Fibroblast of skin of right quadriceps (primary cell): Measurements from ENCODE around the gene PCDHB16.
"Not testable (repeated sequence)": the region's sequence is repeated elsewhere in the genome, so short reads cannot be mapped to it uniquely, and the experiment has no call there.

Experiments
- DNase-seq: peaks from one replicate; pipeline ENCODE4 v3.0.0-alpha.2; 2013

The PCDHB16 gene

DNA sequence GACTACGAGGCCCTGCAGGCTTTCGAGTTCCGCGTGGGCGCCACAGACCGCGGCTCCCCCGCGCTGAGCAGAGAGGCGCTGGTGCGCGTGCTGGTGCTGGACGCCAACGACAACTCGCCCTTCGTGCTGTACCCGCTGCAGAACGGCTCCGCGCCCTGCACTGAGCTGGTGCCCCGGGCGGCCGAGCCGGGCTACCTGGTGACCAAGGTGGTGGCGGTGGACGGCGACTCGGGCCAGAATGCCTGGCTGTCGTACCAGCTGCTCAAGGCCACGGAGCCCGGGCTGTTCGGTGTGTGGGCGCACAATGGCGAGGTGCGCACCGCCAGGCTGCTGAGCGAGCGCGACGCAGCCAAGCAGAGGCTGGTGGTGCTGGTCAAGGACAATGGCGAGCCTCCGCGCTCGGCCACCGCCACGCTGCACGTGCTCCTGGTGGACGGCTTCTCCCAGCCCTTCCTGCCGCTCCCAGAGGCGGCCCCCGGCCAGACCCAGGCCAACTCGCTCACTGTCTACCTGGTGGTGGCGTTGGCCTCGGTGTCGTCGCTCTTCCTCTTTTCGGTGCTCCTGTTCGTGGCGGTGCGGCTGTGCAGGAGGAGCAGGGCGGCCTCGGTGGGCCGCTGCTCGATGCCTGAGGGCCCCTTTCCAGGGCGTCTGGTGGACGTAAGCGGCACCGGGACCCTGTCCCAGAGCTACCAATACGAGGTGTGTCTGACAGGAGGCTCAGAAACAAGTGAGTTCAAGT lies 2.1 kb downstream of the PCDHB16 start:
- DNase-seq = not testable (repeated sequence)

GRCh38 chr5:141186897-141187512 lies 4.8 kb downstream of the PCDHB16 start, which contains the start of gene PCDHB9:
PCDHB9 (plus strand) TSS chr5:141187161; CDS start chr5:141187319, 158 bp downstream.
- DNase-seq = no peak

DNA sequence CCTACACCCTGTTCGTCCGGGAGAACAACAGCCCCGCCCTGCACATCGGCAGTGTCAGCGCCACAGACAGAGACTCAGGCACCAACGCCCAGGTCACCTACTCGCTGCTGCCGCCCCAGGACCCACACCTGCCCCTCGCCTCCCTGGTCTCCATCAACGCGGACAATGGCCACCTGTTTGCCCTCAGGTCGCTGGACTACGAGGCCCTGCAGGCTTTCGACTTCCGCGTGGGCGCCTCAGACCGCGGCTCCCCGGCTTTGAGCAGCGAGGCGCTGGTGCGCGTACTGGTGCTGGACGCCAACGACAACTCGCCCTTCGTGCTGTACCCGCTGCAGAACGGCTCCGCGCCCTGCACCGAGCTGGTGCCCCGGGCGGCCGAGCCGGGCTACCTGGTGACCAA lies 6.5 kb downstream of the PCDHB16 start:
- not testable (repeated sequence) for DNase-seq

DNA sequence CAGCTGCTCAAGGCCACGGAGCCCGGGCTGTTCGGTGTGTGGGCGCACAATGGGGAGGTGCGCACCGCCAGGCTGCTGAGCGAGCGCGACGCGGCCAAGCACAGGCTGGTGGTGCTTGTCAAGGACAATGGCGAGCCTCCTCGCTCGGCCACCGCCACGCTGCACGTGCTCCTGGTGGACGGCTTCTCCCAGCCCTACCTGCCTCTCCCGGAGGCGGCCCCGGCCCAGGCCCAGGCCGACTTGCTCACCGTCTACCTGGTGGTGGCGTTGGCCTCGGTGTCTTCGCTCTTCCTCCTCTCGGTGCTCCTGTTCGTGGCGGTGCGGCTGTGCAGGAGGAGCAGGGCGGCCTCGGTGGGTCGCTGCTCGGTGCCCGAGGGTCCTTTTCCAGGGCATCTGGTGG lies 6.9 kb downstream of the PCDHB16 start:
- not testable (repeated sequence) for DNase-seq

GRCh38 chr5:141192110-141192725 lies 10.0 kb downstream of the PCDHB16 start, which contains the start of gene PCDHB10:
PCDHB10 (plus strand) TSS chr5:141192353; CDS start chr5:141192553, 200 bp downstream.
- DNase-seq = no peak

- not testable (repeated sequence) for DNase-seq
Observed at GRCh38 chr5:141194332-141194731, 12.1 kb downstream of the PCDHB16 start.

GRCh38 chr5:141196363-141196762 lies 14.2 kb downstream of the PCDHB16 start:
- DNase-seq = no peak

GRCh38 chr5:141199359-141200235 lies 17.4 kb downstream of the PCDHB16 start, which contains the start of gene PCDHB11:
PCDHB11 (plus strand) TSS chr5:141199627; CDS start chr5:141199775, 148 bp downstream.
- no peak for DNase-seq

DNA sequence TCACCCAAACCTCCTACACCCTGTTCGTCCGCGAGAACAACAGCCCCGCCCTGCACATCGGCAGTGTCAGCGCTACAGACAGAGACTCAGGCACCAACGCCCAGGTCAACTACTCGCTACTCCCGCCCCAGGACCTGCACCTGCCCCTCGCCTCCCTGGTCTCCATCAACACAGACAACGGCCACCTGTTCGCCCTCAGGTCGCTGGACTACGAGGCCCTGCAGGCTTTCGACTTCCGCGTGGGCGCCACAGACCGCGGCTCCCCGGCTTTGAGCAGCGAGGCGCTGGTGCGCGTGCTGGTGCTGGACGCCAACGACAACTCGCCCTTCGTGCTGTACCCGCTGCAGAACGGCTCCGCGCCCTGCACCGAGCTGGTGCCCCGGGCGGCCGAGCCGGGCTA lies 18.9 kb downstream of the PCDHB16 start:
- DNase-seq = not testable (repeated sequence)

DNA sequence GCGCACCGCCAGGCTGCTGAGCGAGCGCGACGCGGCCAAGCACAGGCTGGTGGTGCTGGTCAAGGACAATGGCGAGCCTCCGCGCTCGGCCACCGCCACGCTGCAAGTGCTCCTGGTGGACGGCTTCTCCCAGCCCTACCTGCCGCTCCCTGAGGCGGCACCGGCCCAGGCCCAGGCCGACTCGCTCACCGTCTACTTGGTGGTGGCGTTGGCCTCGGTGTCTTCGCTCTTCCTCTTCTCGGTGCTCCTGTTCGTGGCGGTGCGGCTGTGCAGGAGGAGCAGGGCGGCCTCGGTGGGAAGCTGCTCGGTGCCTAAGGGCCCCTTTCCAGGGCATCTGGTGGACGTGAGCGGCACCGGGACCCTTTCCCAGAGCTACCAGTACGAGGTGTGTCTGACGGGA lies 19.5 kb downstream of the PCDHB16 start:
- not testable (repeated sequence) for DNase-seq

DNA sequence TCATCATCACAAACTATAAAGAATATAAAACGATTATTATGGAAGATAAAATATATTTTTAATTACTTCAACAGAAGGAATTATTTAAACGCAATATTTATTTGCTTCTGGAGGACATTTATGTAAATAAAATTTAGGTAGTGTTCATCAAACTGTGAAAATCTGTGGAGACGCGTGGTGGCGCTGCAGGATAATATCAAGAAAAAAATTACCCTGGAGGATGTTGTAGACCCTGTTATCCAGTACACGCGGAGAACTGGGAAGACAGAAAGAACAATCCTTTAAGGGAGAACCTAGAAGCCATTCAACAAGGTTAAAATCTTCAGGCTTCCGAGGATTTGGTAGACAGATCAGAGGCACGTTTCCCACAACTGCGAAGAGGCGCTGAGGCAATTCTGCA lies 26.3 kb downstream of the PCDHB16 start, which contains the start of gene PCDHB12:
Gene PCDHB12 (plus strand): TSS at position 242 of the 400 bp plus-strand sequence. CDS start 189 bp downstream, outside the sequence.
- DNase-seq = no peak

DNA sequence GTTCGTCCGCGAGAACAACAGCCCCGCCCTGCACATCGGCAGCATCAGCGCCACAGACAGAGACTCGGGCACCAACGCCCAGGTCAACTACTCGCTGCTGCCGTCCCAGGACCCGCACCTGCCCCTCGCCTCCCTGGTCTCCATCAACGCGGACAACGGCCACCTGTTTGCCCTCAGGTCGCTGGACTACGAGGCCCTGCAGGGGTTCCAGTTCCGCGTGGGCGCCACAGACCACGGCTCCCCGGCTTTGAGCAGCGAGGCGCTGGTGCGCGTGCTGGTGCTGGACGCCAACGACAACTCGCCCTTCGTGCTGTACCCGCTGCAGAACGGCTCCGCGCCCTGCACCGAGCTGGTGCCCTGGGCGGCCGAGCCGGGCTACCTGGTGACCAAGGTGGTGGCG lies 28.1 kb downstream of the PCDHB16 start:
- not testable (repeated sequence) for DNase-seq

DNA sequence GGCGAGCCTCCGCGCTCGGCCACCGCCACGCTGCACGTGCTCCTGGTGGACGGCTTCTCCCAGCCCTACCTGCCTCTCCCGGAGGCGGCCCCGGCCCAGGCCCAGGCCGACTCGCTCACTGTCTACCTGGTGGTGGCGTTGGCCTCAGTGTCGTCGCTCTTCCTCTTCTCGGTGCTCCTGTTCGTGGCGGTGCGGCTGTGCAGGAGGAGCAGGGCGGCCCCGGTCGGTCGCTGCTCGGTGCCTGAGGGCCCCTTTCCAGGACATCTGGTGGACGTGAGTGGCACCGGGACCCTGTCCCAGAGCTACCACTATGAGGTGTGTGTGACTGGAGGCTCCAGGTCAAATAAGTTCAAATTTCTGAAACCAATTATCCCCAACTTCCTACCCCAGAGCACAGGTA lies 28.7 kb downstream of the PCDHB16 start:
- not testable (repeated sequence) for DNase-seq

DNA sequence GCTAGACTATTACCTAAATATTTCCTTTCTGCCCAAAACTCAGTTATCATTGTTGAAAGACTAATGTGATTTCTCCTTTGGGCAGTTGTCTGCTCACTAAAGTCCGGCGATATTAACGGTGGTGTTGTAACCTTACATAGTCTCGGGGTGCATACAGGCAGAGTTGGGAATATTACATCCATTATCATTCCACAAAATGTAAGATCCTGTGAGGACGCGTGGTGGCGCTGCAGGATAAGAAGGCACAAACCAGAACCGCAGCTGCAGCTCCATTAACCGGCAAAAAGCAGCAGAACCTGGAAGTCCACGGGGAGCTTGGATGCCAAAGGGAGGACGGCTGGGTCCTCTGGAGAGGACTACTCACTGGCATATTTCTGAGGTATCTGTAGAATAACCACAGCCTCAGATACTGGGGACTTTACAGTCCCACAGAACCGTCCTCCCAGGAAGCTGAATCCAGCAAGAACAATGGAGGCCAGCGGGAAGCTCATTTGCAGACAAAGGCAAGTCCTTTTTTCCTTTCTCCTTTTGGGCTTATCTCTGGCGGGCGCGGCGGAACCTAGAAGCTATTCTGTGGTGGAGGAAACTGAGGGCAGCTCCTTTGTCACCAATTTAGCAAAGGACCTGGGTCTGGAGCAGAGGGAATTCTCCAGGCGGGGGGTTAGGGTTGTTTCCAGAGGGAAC lies 31.6 kb downstream of the PCDHB16 start, which contains the start of gene PCDHB13:
Gene PCDHB13 (plus strand): TSS at position 264 of the 684 bp plus-strand sequence. CDS start 205 bp downstream, at position 469.
- DNase-seq = not testable (repeated sequence)

DNA sequence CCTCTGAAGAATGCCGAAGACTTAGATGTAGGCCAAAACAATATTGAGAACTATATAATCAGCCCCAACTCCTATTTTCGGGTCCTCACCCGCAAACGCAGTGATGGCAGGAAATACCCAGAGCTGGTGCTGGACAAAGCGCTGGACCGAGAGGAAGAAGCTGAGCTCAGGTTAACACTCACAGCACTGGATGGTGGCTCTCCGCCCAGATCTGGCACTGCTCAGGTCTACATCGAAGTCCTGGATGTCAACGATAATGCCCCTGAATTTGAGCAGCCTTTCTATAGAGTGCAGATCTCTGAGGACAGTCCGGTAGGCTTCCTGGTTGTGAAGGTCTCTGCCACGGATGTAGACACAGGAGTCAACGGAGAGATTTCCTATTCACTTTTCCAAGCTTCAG lies 32.4 kb downstream of the PCDHB16 start:
- not testable (repeated sequence) for DNase-seq

GRCh38 chr5:141215504-141215903 lies 33.3 kb downstream of the PCDHB16 start:
- DNase-seq = not testable (repeated sequence)

- not testable (repeated sequence) for DNase-seq
Observed at GRCh38 chr5:141216035-141216434, 33.8 kb downstream of the PCDHB16 start.

GRCh38 chr5:141223112-141223783 lies 41.1 kb downstream of the PCDHB16 start, which contains the start of gene PCDHB14:
PCDHB14 (plus strand) TSS chr5:141223343; CDS start chr5:141223506, 163 bp downstream.
- no peak for DNase-seq

GRCh38 chr5:141224844-141225243 lies 42.7 kb downstream of the PCDHB16 start:
- DNase-seq = not testable (repeated sequence)

- DNase-seq = not testable (repeated sequence)
Observed at GRCh38 chr5:141225421-141225820, 43.2 kb downstream of the PCDHB16 start.
